Measurements from ENCODE around the gene TMC5.

GRCh38 chr16:19481769-19482168 is 64.1 kb downstream of the TMC5 start:
- TF ChIP-seq CTCF (IDR thresholded peaks at IDR 0.05; ENCODE audit: low read depth, low read length, missing input control) (no peak), RXRA (IDR thresholded peaks at IDR 0.05) (no peak), MAX (IDR thresholded peaks at IDR 0.05) (no peak), REST (IDR thresholded peaks at IDR 0.05) (no peak), ZBTB33 (IDR thresholded peaks at IDR 0.05) (no peak), YY1 (IDR thresholded peaks at IDR 0.05) (no peak), SP1 (IDR thresholded peaks at IDR 0.05) (no peak), EGR1 (IDR thresholded peaks at IDR 0.05; ENCODE audit: low read depth in 2 of 2) (no peak), RAD21 (IDR thresholded peaks at IDR 0.05) (no peak)

Measured in liver (tissue), 3 donors.